GM19351 (cell line): Measurements from ENCODE around the gene SKA3.
"Not testable (repeated sequence)": the region's sequence is repeated elsewhere in the genome, so short reads cannot be mapped to it uniquely, and the experiment has no call there.

ENCODE experiments used
- ATAC-seq: cut with Tn5 transposase; IDR thresholded peaks from one replicate; pipeline ENCODE4 v1.9.1; 2021; ENCODE audit warnings: mild to moderate bottlenecking, moderate library complexity; ENCODE audit not compliant: unreplicated experiment

Gene SKA3

DNA sequence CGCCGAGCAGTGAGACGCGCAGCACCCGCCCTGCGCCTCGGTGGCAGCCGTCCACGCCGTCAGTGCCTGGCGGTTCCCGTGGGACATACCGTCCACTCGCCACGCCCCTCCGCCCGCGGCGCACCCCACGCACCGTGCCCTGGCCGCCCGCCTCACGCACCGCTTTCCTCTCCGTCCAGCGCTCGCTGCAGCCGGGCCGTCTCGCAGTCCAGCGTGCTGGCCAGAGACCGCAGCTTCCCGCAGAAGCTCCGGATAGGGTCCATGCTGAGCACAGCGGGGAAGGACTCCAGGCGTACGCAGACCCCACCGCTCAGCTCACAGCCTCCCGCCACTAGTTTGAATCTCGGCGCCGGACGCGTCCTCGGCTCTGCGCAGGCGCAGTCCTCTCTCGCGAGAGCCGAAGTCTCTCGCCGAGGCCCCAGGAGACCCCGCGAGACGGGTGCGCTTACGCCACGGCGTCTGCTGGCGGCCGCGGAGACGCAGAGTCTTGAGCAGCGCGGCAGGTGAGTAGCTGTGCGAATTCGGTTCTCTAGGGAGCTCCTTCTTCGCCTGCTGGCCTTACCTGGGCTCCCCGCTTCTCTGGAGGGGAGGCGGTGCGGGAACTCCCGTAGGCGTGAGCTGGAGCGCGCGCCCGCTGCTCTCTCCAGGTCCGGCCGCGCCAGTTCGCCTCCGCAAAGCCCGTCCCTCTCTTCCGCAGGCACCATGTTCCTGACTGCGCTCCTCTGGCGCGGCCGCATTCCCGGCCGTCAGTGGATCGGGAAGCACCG lies at the start of gene SKA3, which contains the start of gene MRPL57:
SKA3 (minus strand) TSS at position 338 of the 767 bp plus-strand sequence; CDS start at position 263, 75 bp downstream.
MRPL57 (plus strand) TSS at position 444 of the 767 bp plus-strand sequence; CDS start at position 703, 259 bp downstream.
- ATAC-seq: peak; percentile 91

- ATAC-seq: no peak
Measured at GRCh38 chr13:21225082-21225481, 48.7 kb upstream of the SKA3 start.

DNA sequence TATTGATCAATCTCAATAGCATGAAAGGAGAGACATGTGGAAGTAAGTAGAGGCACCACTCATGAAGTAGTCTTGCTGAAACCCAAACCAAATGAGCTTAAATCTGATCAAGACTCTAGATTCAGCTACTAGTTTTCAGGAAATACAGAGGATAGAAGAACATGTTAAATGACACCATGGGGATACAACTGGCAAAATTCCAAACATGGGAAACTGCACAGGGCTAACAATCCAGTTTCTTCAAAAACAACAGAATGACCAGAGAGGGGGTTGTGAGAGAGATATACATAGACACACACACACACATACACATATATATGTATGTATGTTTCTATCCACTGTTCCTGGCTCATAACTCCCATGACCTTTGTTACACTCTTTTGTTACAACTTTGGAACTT lies 44.9 kb upstream of the SKA3 start:
- no peak for ATAC-seq

- not testable (repeated sequence) for ATAC-seq
Measured at GRCh38 chr13:21219716-21220115, 43.4 kb upstream of the SKA3 start.

GRCh38 chr13:21219036-21219381 lies 42.7 kb upstream of the SKA3 start:
- no peak for ATAC-seq

DNA sequence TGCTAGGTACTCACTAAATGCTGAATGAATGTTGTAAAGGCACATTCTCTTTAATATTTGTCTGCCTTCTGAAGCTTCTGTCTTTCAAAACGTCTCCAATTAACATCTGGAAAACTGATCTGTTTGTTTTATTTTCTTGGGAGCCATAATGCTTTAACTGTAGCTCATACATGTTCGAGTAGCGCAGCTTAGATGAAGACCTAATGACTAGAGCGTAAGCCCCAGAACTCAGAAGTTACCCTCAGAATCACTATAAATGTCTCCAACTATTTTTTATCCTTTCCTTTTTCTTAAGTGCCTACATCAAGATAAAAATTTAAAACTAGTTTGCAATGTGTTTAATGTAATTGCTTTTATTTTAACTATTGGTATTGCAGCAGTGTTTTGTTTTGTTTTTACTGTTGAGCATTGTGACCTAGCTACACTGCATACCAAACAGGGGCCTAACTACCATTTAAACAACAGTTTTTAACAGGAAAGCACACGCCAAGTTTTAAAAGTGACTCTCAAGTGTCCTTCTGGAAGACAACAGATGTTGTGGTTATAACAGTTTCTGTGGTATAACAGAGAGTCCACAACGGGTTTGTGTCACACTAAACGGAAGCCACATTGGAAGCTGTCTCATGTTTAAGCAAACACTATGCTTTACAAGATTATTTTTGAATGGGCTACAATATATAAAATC lies 42.1 kb upstream of the SKA3 start:
- peak; percentile 95 for ATAC-seq

DNA sequence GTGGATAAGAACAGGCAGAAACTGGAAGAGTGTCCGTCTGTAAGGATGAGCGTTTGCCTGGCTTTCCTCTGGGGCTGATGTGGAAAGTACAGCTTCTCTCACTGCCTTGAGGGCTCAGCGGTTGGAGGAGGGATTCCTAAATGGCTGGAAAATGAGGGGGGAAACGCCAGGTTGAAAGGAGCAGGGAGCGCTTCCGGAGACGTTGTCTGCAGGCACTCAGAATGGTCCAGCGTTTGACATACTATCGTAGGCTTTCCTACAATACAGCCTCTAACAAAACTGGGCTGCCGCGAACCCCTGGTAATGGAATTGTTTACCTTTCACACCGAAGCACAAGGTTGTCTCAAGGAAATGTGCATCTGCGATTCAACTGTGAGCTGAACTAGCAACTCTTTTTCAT lies 40.0 kb upstream of the SKA3 start:
- ATAC-seq: no peak

GRCh38 chr13:21215419-21215818 lies 39.1 kb upstream of the SKA3 start:
- not testable (repeated sequence) for ATAC-seq

DNA sequence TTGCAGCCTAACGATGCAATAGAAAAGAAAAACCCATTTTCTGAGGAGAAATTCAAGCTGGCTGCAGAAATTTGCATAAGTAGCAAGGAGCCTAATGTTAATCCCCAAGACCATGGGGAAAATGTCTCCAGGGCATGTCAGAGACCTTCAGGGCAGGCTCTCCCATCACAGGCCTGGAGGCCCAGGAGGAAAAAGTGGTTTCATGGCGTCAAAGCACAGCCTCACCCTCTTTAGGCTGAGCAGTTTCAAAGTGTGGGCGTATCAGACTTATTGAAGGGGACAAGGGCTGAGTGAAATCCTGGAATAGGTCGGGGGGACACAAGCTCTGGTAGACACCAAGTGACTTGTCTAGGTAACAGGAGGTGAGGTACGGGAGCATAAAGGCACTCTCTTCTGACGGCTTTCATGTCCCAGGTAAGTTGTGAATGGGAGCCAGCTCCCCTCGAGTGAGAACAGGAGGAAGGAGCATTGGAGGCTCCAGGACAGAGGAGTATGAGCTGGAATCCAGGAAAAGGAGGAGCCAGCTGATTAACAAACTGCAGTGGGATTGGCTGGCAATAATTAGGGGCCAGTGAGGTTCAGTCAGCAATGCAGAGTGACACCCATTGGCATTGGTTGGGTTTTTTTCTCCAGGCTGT lies 35.9 kb upstream of the SKA3 start:
- ATAC-seq: no peak

DNA sequence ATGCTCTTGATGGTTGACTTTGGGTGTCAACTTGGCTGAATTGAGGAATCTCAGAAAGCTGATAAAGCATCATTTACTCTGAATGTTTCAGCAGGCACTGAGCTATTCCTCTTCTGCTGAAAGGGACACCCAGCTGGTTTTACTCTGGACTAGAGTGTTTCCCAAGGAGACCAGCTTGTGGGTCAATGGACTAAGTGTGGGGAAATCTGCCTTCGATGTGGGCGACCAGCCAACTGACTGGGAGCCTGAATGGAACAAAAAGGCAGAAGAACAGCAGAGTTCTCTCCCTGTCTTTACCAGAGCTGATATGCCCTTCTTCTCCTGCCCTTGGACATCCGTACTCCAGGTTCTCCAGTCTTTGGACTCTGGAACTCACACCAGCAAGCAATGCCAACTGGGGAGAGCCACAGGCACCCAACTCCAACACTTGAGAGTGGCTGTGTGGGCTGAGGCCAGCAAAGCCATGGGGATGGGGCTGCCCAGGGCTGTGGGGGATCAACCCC lies 32.4 kb upstream of the SKA3 start:
- no peak for ATAC-seq

- no peak for ATAC-seq
Measured at GRCh38 chr13:21202767-21203531, 26.6 kb upstream of the SKA3 start.

GRCh38 chr13:21201456-21202190 lies 25.3 kb upstream of the SKA3 start:
- ATAC-seq: not testable (repeated sequence)

DNA sequence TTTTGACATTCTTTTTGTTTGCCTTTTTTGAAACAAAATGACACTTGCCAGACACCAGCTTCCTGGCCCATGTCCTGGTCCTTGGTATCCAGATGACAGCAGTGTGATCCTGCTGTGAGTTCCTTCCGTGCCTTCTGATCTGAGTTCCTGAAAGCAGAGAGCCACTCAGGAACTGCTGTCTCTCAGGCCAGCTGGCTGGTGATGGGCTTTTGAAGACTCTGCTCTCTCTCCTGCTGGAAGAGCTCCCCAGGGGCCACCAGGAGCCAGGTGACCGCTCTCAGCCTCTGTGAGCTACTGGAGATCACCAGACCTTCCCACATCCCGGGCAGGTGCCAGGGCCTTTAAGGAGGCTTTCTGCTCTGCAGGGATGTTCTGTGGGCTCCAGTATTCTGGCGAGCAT lies 22.0 kb upstream of the SKA3 start:
- not testable (repeated sequence) for ATAC-seq

- ATAC-seq: not testable (repeated sequence)
Measured at GRCh38 chr13:21197606-21198225, 21.4 kb upstream of the SKA3 start.

GRCh38 chr13:21194756-21195155 lies 18.4 kb upstream of the SKA3 start:
- not testable (repeated sequence) for ATAC-seq

- ATAC-seq: not testable (repeated sequence)
Measured at GRCh38 chr13:21186410-21186809, 10.1 kb upstream of the SKA3 start.

- ATAC-seq: no peak
Measured at GRCh38 chr13:21181671-21182070, 5.3 kb upstream of the SKA3 start.

DNA sequence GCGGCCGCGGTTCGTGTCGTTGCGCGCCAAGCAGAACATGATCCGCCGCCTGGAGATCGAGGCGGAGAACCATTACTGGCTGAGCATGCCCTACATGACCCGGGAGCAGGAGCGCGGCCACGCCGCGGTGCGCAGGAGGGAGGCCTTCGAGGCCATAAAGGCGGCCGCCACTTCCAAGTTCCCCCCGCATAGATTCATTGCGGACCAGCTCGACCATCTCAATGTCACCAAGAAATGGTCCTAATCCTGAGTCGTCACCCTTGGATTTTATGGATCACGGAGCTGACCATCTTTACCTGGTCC lies 581 bp upstream of the SKA3 start:
- peak; percentile 29 for ATAC-seq

GRCh38 chr13:21175656-21176214 lies 617 bp downstream of the SKA3 start:
- no peak for ATAC-seq

GRCh38 chr13:21173767-21174166 lies 2.6 kb downstream of the SKA3 start:
- ATAC-seq: not testable (repeated sequence)
